ENCODE results near the gene PACRG. TPM values are rescaled to one million over a fixed set of nuclear protein-coding genes. Genes with fewer than 3 reads are reported as not detected.

The PACRG gene
- total and polyA plus RNA-seq, 2 of the 4 experiments (the other 2 are of a cell fraction) = not detected

GRCh38 chr6:162711376-162711775, 16.4 kb upstream of the PACRG start:
- ATAC-seq (ENCODE audit: low read depth) (no peak), DNase-seq (no peak)
- Histone ChIP-seq H3K4me3 (ENCODE audit: insufficient read depth, low read depth, low read length) (no peak overlapping the region), H3K36me3 (ENCODE audit: control insufficient read depth, insufficient read depth, low read length) (no peaks in the 10 kb centered on the region), H4K91ac (ENCODE audit: insufficient read depth, low read depth, low read length) (no peak overlapping the region), H3K4me1 (ENCODE audit: control insufficient read depth, insufficient read depth, low read length) (no peaks in the 10 kb centered on the region), H2AFZ (replicated peaks; ENCODE audit: low read length, poor library complexity) (no peak overlapping the region), H3K9me3 (ENCODE audit: control insufficient read depth, insufficient read depth, low read length) (peaks cover 2% of the 10 kb centered on the region; the same call in 1 of the 2 replicates), H3K79me1 (ENCODE audit: low read depth in 1 of 2, low read length in 2 of 2) (no peaks in the 10 kb centered on the region), H3K14ac (replicated peaks; ENCODE audit: low read depth, low read length) (no peak overlapping the region), H3K56ac (ENCODE audit: extremely low read depth, insufficient read depth, low read length) (no peak overlapping the region), H2AK9ac (replicated peaks; ENCODE audit: low read depth, low read length, poor library complexity) (no peak overlapping the region), H2AK5ac (ENCODE audit: low read depth, low read length) (no peak overlapping the region), H3K23ac (ENCODE audit: low read depth, low read length) (no peak overlapping the region), H2BK5ac (ENCODE audit: low read depth, low read length, poor library complexity, severe bottlenecking) (no peak overlapping the region), H4K20me1 (ENCODE audit: insufficient read depth, low read length) (no peaks in the 10 kb centered on the region), H3K9me1 (ENCODE audit: insufficient read depth, low read length) (no peaks in the 10 kb centered on the region), H3K9ac (ENCODE audit: low read depth, low read length) (no peak overlapping the region), H2BK15ac (ENCODE audit: low read depth, low read length) (no peak overlapping the region), H2BK120ac (ENCODE audit: low read depth, low read length) (no peak overlapping the region), H4K8ac (ENCODE audit: low read depth in 2 of 2, low read length in 2 of 2) (no peak overlapping the region), H3K4me2 (ENCODE audit: low read depth, low read length) (no peak overlapping the region), H3K27me3 (ENCODE audit: control insufficient read depth, insufficient read depth, low read length) (no peaks in the 10 kb centered on the region), H3K4ac (ENCODE audit: low read depth, low read length) (no peak overlapping the region), H3K18ac (ENCODE audit: low read depth, low read length) (no peak overlapping the region), H3K27ac (ENCODE audit: insufficient read depth, low read length) (no peak overlapping the region), H4K5ac (ENCODE audit: low read depth, low read length) (no peak overlapping the region), H2BK20ac (ENCODE audit: low read depth, low read length) (no peak overlapping the region)
- intact Hi-C loops (cut with micrococcal nuclease) (no loop called here), in situ Hi-C loops (cut with MboI; ENCODE audit: low sequenced_read_pairs) (no loop called here), dilution Hi-C loops (cut with HindIII; ENCODE audit: low sequenced_read_pairs, unreplicated experiment) (no loop called here)
- no TSS peak for BruUV-seq (replicated peaks)
- TF ChIP-seq BHLHE40 (IDR thresholded peaks at IDR 0.05; ENCODE audit: low read depth, low read length) (no peak), CHD1 (IDR thresholded peaks at IDR 0.05; ENCODE audit: low read depth, low read length) (no peak), USF2 (IDR thresholded peaks at IDR 0.05; ENCODE audit: low read depth, low read length) (no peak), RAD21 (IDR thresholded peaks at IDR 0.05; ENCODE audit: low read length) (no peak), NFE2L2 (IDR thresholded peaks at IDR 0.05; ENCODE audit: low read depth, low read length) (no peak), ELK1 (IDR thresholded peaks at IDR 0.05; ENCODE audit: borderline replicate concordance, low read depth, low read length) (no peak), MAZ (IDR thresholded peaks at IDR 0.05; ENCODE audit: borderline replicate concordance, low read depth, low read length) (no peak), SMC3 (IDR thresholded peaks at IDR 0.05; ENCODE audit: low read depth, low read length) (no peak), CEBPB (IDR thresholded peaks at IDR 0.05; ENCODE audit: low read depth, low read length) (no peak), POLR2A (IDR thresholded peaks at IDR 0.05; ENCODE audit: low read depth, low read length) (no peak), MAFK (IDR thresholded peaks at IDR 0.05; ENCODE audit: low read depth, low read length) (no peak), RCOR1 (IDR thresholded peaks at IDR 0.05; ENCODE audit: insufficient replicate concordance, low read length) (no peak), CTCF (conservative IDR thresholded peaks at IDR 0.05; ENCODE audit: low read depth, low read length) (no peak), RFX5 (IDR thresholded peaks at IDR 0.05; ENCODE audit: low read depth, low read length) (no peak), MXI1 (IDR thresholded peaks at IDR 0.05; ENCODE audit: borderline replicate concordance, low read depth, low read length) (no peak)
- POLR2A ChIA-PET (ENCODE audit: unreplicated experiment) = no interaction called here
- no CpG with 5 or more reads among the region's 4 CpGs for WGBS, 2 experiments (ENCODE audit: extremely low coverage in 2 of 2, insufficient read length in 1 of 2)
- CTCF ChIA-PET = interaction anchor here (0.7 kb wide), 1 partner anchor 247 kb away, joined by 4 read pairs; no protein-coding TSS in a partner anchor
